Neural cell (in vitro differentiated cells): ENCODE data around the gene PLEKHA1.

Experiments
- CTCF ChIP-seq: fragments of 450-650 bp; IDR thresholded peaks from 2 replicates; pipeline ENCODE4 v1.5.1; 2014; ENCODE audit warnings: antibody characterized with exemption, mild to moderate bottlenecking, moderate library complexity; ENCODE audit not compliant: poor library complexity, severe bottlenecking
- EP300 ChIP-seq: fragments of 450-650 bp; conservative IDR thresholded peaks from 2 replicates; pipeline ENCODE4 v1.6.1; 2014; ENCODE audit warnings: antibody characterized with exemption, mild to moderate bottlenecking, moderate library complexity; ENCODE audit not compliant: poor library complexity, severe bottlenecking
- EZH2 ChIP-seq: fragments of 200-600, 300-800 bp; shearing (Covaris generic), sonication (generic); IDR thresholded peaks from 2 replicates; pipeline ENCODE4 v1.6.1; 2014; ENCODE audit warnings: antibody characterized with exemption, low read length, borderline replicate concordance, mild to moderate bottlenecking; ENCODE audit not compliant: insufficient read depth, poor library complexity, severe bottlenecking
- MXI1 ChIP-seq: fragments of 450-650 bp; conservative IDR thresholded peaks from 2 replicates; pipeline ENCODE4 v1.6.1; 2014; ENCODE audit warnings: antibody characterized with exemption, mild to moderate bottlenecking; ENCODE audit not compliant: poor library complexity, severe bottlenecking
- POLR2AphosphoS5 ChIP-seq: IDR thresholded peaks from 2 replicates; pipeline ENCODE4 v1.6.1; 2012
- SMC3 ChIP-seq: fragments of 450-650 bp; conservative IDR thresholded peaks from 2 replicates; pipeline ENCODE4 v1.6.1; 2014; ENCODE audit warnings: antibody characterized with exemption, mild to moderate bottlenecking, moderate library complexity; ENCODE audit not compliant: poor library complexity
- TAF1 ChIP-seq: IDR thresholded peaks from 2 replicates; pipeline ENCODE4 v1.6.1; 2012; ENCODE audit warnings: low read depth
- TF ChIP-seq, protein P1 (sequence below): IDR thresholded peaks from 2 replicates; pipeline ENCODE4 v1.6.1; 2012; ENCODE audit warnings: borderline replicate concordance

- TF ChIP-seq CTCF (no peak), EP300 (no peak), EZH2 (no peak), TAF1 (no peak), SMC3 (no peak), MXI1 (no peak), POLR2AphosphoS5 (no peak)
- TF ChIP-seq, protein P1, sequence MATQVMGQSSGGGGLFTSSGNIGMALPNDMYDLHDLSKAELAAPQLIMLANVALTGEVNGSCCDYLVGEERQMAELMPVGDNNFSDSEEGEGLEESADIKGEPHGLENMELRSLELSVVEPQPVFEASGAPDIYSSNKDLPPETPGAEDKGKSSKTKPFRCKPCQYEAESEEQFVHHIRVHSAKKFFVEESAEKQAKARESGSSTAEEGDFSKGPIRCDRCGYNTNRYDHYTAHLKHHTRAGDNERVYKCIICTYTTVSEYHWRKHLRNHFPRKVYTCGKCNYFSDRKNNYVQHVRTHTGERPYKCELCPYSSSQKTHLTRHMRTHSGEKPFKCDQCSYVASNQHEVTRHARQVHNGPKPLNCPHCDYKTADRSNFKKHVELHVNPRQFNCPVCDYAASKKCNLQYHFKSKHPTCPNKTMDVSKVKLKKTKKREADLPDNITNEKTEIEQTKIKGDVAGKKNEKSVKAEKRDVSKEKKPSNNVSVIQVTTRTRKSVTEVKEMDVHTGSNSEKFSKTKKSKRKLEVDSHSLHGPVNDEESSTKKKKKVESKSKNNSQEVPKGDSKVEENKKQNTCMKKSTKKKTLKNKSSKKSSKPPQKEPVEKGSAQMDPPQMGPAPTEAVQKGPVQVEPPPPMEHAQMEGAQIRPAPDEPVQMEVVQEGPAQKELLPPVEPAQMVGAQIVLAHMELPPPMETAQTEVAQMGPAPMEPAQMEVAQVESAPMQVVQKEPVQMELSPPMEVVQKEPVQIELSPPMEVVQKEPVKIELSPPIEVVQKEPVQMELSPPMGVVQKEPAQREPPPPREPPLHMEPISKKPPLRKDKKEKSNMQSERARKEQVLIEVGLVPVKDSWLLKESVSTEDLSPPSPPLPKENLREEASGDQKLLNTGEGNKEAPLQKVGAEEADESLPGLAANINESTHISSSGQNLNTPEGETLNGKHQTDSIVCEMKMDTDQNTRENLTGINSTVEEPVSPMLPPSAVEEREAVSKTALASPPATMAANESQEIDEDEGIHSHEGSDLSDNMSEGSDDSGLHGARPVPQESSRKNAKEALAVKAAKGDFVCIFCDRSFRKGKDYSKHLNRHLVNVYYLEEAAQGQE: no peak
These were observed 93.2 kb downstream of the PLEKHA1 start for GRCh38 chr10:122467701-122468100.
